ENCODE measurements around the gene SLFN12L. TPM values are rescaled to one million over a fixed set of nuclear protein-coding genes. Genes with fewer than 3 reads are reported as not detected.

The SLFN12L gene
- total RNA-seq, 1 experiment from 2014 or later: not detected

DNA sequence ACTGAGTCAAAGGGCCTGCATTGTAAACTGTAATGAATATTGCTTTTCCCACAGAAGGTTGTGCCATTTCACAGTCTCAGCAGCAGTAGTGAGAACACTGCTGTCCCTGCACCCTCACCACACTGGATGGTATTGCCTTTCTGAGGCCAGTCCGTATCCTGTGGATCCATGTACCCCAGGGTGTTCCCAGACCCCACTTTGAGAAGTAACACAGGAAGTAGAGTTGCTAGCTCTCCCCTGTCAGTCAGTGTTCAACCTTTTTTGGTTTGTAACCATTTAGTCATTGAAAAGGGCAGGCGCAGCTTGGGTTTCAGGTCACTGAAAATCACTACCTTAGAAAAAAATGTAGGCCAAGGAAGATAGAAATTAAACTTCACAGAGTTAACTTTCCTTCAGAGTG, 37.9 kb downstream of the SLFN12L start:
- DNase-seq (no peak), ATAC-seq (no peak)
- POLR2A ChIA-PET (ENCODE audit: unreplicated experiment): no interaction called here
- Histone ChIP-seq H3K4me2 (ENCODE audit: low read length) (no peak overlapping the region), H3K27ac (ENCODE audit: low read length) (no peak overlapping the region), H3K9me3 (ENCODE audit: low read length) (no peaks in the 10 kb centered on the region), H3F3A (ENCODE audit: low read length, unreplicated experiment) (no peaks in the 10 kb centered on the region), H3K27me3 (ENCODE audit: low read length) (peaks cover 48% of the 10 kb centered on the region), H2AFZ (ENCODE audit: low read length) (no peak overlapping the region), H3K9ac (ENCODE audit: low read length) (no peak overlapping the region), H3K36me3 (ENCODE audit: low read depth, low read length) (no peaks in the 10 kb centered on the region), H3K4me3 (ENCODE audit: low read length) (no peak overlapping the region), H3K79me2 (ENCODE audit: low read length) (no peaks in the 10 kb centered on the region), H3K4me1 (ENCODE audit: insufficient read depth, low read length) (no peaks in the 10 kb centered on the region), H3K9me2 (replicated peaks; ENCODE audit: low read length) (no peaks in the 10 kb centered on the region), H4K20me1 (ENCODE audit: low read length) (no peaks in the 10 kb centered on the region)
- CTCF ChIA-PET: interaction anchor here (0.6 kb wide), 1 partner anchor 126 kb away, joined by 5 read pairs; the partner anchor contains the start of gene SLFN11
- no TSS peak for BruUV-seq (replicated peaks)
- TF ChIP-seq EZH2 (IDR thresholded peaks at IDR 0.05; ENCODE audit: low read length, unreplicated experiment) (no peak), EZH2phosphoT487 (IDR thresholded peaks at IDR 0.05; ENCODE audit: borderline replicate concordance, low read length) (no peak)
- TF ChIP-seq, protein P1, sequence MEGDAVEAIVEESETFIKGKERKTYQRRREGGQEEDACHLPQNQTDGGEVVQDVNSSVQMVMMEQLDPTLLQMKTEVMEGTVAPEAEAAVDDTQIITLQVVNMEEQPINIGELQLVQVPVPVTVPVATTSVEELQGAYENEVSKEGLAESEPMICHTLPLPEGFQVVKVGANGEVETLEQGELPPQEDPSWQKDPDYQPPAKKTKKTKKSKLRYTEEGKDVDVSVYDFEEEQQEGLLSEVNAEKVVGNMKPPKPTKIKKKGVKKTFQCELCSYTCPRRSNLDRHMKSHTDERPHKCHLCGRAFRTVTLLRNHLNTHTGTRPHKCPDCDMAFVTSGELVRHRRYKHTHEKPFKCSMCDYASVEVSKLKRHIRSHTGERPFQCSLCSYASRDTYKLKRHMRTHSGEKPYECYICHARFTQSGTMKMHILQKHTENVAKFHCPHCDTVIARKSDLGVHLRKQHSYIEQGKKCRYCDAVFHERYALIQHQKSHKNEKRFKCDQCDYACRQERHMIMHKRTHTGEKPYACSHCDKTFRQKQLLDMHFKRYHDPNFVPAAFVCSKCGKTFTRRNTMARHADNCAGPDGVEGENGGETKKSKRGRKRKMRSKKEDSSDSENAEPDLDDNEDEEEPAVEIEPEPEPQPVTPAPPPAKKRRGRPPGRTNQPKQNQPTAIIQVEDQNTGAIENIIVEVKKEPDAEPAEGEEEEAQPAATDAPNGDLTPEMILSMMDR (conservative IDR thresholded peaks at IDR 0.05; ENCODE audit: low read depth, low read length): no peak
- intact Hi-C loops (cut with micrococcal nuclease): no loop called here

DNA sequence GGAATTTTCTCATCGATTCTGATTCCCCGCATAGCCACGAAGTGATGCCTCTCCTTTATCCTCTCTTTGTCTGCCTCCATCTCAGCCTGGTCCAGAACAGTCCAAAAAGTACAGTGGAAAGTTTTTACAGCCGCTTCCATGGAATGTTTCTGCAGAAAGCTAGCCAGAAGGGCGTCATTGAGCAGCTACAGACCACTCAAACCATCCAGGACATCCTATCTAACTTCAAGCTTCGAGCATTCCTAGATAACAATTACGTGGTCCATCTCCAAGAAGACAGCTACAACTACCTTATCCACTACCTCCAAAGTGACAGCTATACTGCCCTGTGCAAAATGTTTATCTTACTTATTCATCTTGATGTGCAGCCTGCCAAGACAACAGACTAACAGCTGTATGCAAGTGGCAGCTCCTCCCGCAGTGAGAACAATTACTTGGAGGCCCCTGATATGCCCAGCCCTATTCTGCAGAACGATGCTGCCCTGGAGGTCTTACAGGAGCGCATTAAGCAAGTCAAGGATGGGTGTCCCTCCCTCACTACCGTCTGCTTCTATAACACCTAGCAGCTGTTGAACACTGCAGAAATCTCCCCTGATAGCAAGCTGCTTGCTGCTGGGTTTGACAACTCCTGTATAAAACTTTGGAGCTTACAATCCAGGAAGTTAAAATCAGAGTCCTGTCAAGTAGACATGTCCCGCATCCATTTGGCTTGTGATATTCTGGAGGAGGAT, 38.9 kb downstream of the SLFN12L start:
- no peak overlapping the region for H3K4me2 ChIP-seq (ENCODE audit: low read length)
- no peak overlapping the region for H3K4me3 ChIP-seq (ENCODE audit: low read length)
- H3K79me2 ChIP-seq (ENCODE audit: low read length): no peaks in the 10 kb centered on the region
- no peaks in the 10 kb centered on the region for H3K36me3 ChIP-seq (ENCODE audit: low read depth, low read length)
- peaks cover 52% of the 10 kb centered on the region for H3K27me3 ChIP-seq (ENCODE audit: low read length)
- no peak for ATAC-seq
- no peak overlapping the region for H3K27ac ChIP-seq (ENCODE audit: low read length)
- BruUV-seq (replicated peaks): no TSS peak
- H3K4me1 ChIP-seq (ENCODE audit: insufficient read depth, low read length): no peaks in the 10 kb centered on the region
- H3F3A ChIP-seq (ENCODE audit: low read length, unreplicated experiment): no peaks in the 10 kb centered on the region
- no peaks in the 10 kb centered on the region for H4K20me1 ChIP-seq (ENCODE audit: low read length)
- no peak for DNase-seq
- no peaks in the 10 kb centered on the region for H3K9me2 ChIP-seq (replicated peaks; ENCODE audit: low read length)
- CTCF ChIA-PET: no interaction called here
- H2AFZ ChIP-seq (ENCODE audit: low read length): no peak overlapping the region
- H3K9ac ChIP-seq (ENCODE audit: low read length): no peak overlapping the region
- intact Hi-C loops (cut with micrococcal nuclease): no loop called here
- POLR2A ChIA-PET (ENCODE audit: unreplicated experiment): no interaction called here
- no peaks in the 10 kb centered on the region for H3K9me3 ChIP-seq (ENCODE audit: low read length)
- TF ChIP-seq, protein P1 (conservative IDR thresholded peaks at IDR 0.05; ENCODE audit: low read depth, low read length): no peak
- TF ChIP-seq EZH2phosphoT487 (IDR thresholded peaks at IDR 0.05; ENCODE audit: borderline replicate concordance, low read length) (no peak), EZH2 (IDR thresholded peaks at IDR 0.05; ENCODE audit: low read length, unreplicated experiment) (no peak)
